GM12878 (cell line): Measurements from ENCODE around the gene PKNOX1. TPM values are rescaled to one million over a fixed set of nuclear protein-coding genes. Genes with fewer than 3 reads are reported as not detected.

Experiments
- ATAC-seq: fragments of 200-7000 bp; cut with Tn5 transposase; 3 replicates; pipeline ENCODE4 v1.9.1; 2020; ENCODE audit warnings: mild to moderate bottlenecking, moderate library complexity
- BruUV-seq: library from RNA; stranded (reverse); fragments of 400-500 nt; replicated peaks from 2 replicates; lab custom pipeline; 2021; lab: Mats Ljungman, UMichigan
- CTCF ChIA-PET: fragments of 300-600 bp; sonication (Branson Sonifier 250); formaldehyde crosslinking; extraction: SDS; loops from one replicate; lab custom pipeline; 2021; ENCODE audit warnings: inconsistent platforms; lab: Yijun Ruan, JAX
- POLR2A ChIA-PET: fragments of 350-600 bp; formaldehyde crosslinking; extraction: SDS; loops from one replicate; lab custom pipeline; 2021; ENCODE audit warnings: inconsistent platforms; lab: Charles Lee
- RAD21 ChIA-PET: fragments of 300-600 bp; sonication (Branson Sonifier 250); formaldehyde crosslinking; loops from one replicate; lab custom pipeline; 2023; ENCODE audit warnings: antibody characterized with exemption; ENCODE audit not compliant: unreplicated experiment; lab: Charles Lee
- SMC1A ChIA-PET: fragments of 300-600 bp; sonication (Branson Sonifier 250); formaldehyde crosslinking; loops from one replicate; lab custom pipeline; 2023; ENCODE audit not compliant: unreplicated experiment, uncharacterized antibody; lab: Charles Lee
- DNase-seq: peaks from one replicate; pipeline ENCODE4 v3.0.0-alpha.2; 2011; ENCODE audit warnings: low read depth, low spot score
- FAIRE-seq: peaks from 3 replicates; lab custom pipeline; 2011; peaks lifted over from hg19 to GRCh38; lab: Jason Lieb, UNC
- H2AFZ ChIP-seq: 2 replicates; pipeline ENCODE4 v1.6.0; 2011; ENCODE audit warnings: low read depth, low read length, control low read depth; ENCODE audit not compliant: control insufficient read depth
- H3K27ac ChIP-seq: 2 replicates; pipeline ENCODE4 v1.5.1; 2011; ENCODE audit warnings: control low read depth; ENCODE audit not compliant: control insufficient read depth, insufficient read depth
- H3K27me3 ChIP-seq, 2 experiments: replicated peaks in 1 of 2; 2 replicates each; pipeline versions ENCODE4 v1.6.0 to v1.6.1; 2011; ENCODE audit warnings: low read length in 1 of 2; ENCODE audit not compliant: control insufficient read depth in 2 of 2, insufficient read depth in 2 of 2
- H3K36me3 ChIP-seq, 2 experiments: 2 replicates each; pipeline ENCODE4 v1.5.1; 2011; ENCODE audit warnings: low read length in 1 of 2; ENCODE audit not compliant: control insufficient read depth in 2 of 2, insufficient read depth in 2 of 2
- H3K4me1 ChIP-seq: 2 replicates; pipeline ENCODE4 v1.6.1; 2011; ENCODE audit warnings: mild to moderate bottlenecking, low read length, moderate library complexity, mixed read lengths; ENCODE audit not compliant: control insufficient read depth, insufficient read depth
- H3K4me2 ChIP-seq: 2 replicates; pipeline ENCODE4 v1.6.0; 2011; ENCODE audit warnings: control low read depth; ENCODE audit not compliant: control insufficient read depth, insufficient read depth
- H3K4me3 ChIP-seq: fragments of 200-600 bp; sonication (generic); 2 replicates; pipeline ENCODE4 v1.5.1; 2016
- H3K79me2 ChIP-seq: 2 replicates; pipeline ENCODE4 v1.6.0; 2011; ENCODE audit warnings: low read length; ENCODE audit not compliant: control insufficient read depth, insufficient read depth
- H3K9ac ChIP-seq: 2 replicates; pipeline ENCODE4 v1.8.0; 2011; ENCODE audit warnings: low read length, control low read depth, mixed read lengths; ENCODE audit not compliant: control insufficient read depth, insufficient read depth
- H3K9me3 ChIP-seq: replicated peaks from 3 replicates; pipeline ENCODE4 v1.5.1; 2011; ENCODE audit warnings: mild to moderate bottlenecking, low read length; ENCODE audit not compliant: control insufficient read depth, insufficient read depth
- H4K20me1 ChIP-seq: 2 replicates; pipeline ENCODE4 v1.6.0; 2011; ENCODE audit not compliant: control insufficient read depth, insufficient read depth
- CBX5 ChIP-seq: sonication (generic); IDR thresholded peaks from 2 replicates; pipeline ENCODE4 v1.6.1; 2016; ENCODE audit warnings: low read depth, moderate library complexity, mild to moderate bottlenecking, inconsistent platforms
- CHD2 ChIP-seq: IDR thresholded peaks from 2 replicates; pipeline ENCODE4 v1.6.1; 2011; ENCODE audit warnings: low read depth, low read length, improper control_type of control experiment, borderline replicate concordance
- HDAC6 ChIP-seq: fragments of 200-600 bp; sonication (generic); IDR thresholded peaks from one replicate; pipeline ENCODE4 v1.8.0; 2017; ENCODE audit warnings: antibody characterized with exemption; ENCODE audit not compliant: unreplicated experiment
- IKZF1 ChIP-seq: fragments of 450-650 bp; conservative IDR thresholded peaks from 2 replicates; pipeline ENCODE4 v1.6.1; 2017; ENCODE audit warnings: antibody characterized with exemption, mild to moderate bottlenecking
- POLR2AphosphoS2 ChIP-seq: IDR thresholded peaks from 2 replicates; pipeline ENCODE4 v1.6.1; 2011; ENCODE audit warnings: low read depth, mild to moderate bottlenecking, low read length, improper control_type of control experiment, moderate library complexity
- RELA ChIP-seq: fragments of 450-650 bp; IDR thresholded peaks from 2 replicates; pipeline ENCODE4 v1.8.0; 2014; ENCODE audit warnings: borderline replicate concordance; ENCODE audit not compliant: partially characterized antibody
- REST ChIP-seq: IDR thresholded peaks from 2 replicates; pipeline ENCODE4 v1.6.1; 2012; ENCODE audit warnings: mild to moderate bottlenecking, low read depth, low read length
- SREBF2 ChIP-seq: IDR thresholded peaks from 2 replicates; pipeline ENCODE4 v1.6.1; 2012; ENCODE audit warnings: mild to moderate bottlenecking, low read length
- ZBTB11 ChIP-seq: fragments of 450-650 bp; formaldehyde crosslinking; IDR thresholded peaks from 2 replicates; pipeline ENCODE4 v1.5.0; 2022; ENCODE audit warnings: mild to moderate bottlenecking, missing genetic modification characterization
- ZZZ3 ChIP-seq: IDR thresholded peaks from 2 replicates; pipeline ENCODE4 v1.6.1; 2011; ENCODE audit warnings: low read depth; ENCODE audit not compliant: control insufficient read depth, insufficient read length
- WGBS: methylation state at CpG from one replicate; pipeline ENCODE4 v1.1.6; 2016; ENCODE audit warnings: low lambda C conversion rate; ENCODE audit not compliant: insufficient replicate concordance, insufficient coverage; ENCODE audit errors: missing lambda C conversion rate; 5-methylcytosine and 5-hydroxymethylcytosine counted together
- in situ Hi-C: fragments of 300-500 bp; cut with MboI; formaldehyde crosslinking; loops from 9 replicates; pipeline ENCODE4 v1.14.3; 2018; ENCODE audit warnings: mixed read lengths
- intact Hi-C: fragments of 100-400 bp; cut with micrococcal nuclease; formaldehyde crosslinking; loops from one replicate; pipeline ENCODE4 v1.14.2; 2022; ENCODE audit not compliant: unreplicated experiment
- polyA plus RNA-seq, 11 experiments: library from polyadenylated mRNA; depleted of rRNA in 4 of 11; unstranded in 6 of 11; stranded (reverse) in 5 of 11; fragments of >200 nt; fragmentation: Nextera tagmentation in 4 of 11; fragmentation: Illumina TruSeq in 1 of 11; extraction: Ambion mirVana in 4 of 11; extraction: Trizol in 1 of 11; gene quantifications; 1 replicate in 1 of 11; 2 replicates in 10 of 11; pipeline versions ENCODE4 v1.2.1 to v1.2.3, GENCODE V29; 2011 to 2016; ENCODE audit warnings: inconsistent platforms in 2 of 11, missing spikeins in 2 of 11, low read depth in 1 of 11
- total RNA-seq, 4 experiments: library from RNA; depleted of rRNA in 3 of 4; stranded (reverse); fragments of >200 nt in 3 of 4; fragmentation: Illumina TruSeq in 1 of 4; extraction: Trizol in 1 of 4; gene quantifications; 2 replicates each; pipeline versions ENCODE4 v1.2.1 to v1.2.3, GENCODE V29; 2013 to 2021
- TF ChIP-seq, protein P1 (sequence below): fragments of 450-650 bp; IDR thresholded peaks from 2 replicates; pipeline ENCODE4 v1.6.1; 2017; ENCODE audit warnings: low read depth, mild to moderate bottlenecking, moderate library complexity

PKNOX1 gene
- total and polyA plus RNA-seq, 10 of the 15 experiments (the other 5 are each of a cell fraction or from before 2014, with no cell fraction given), result 6.9 to 23.7 (median 13.2) TPM

GRCh38 chr21:42965211-42965560 lies 9.2 kb upstream of the PKNOX1 start:
- H3K9me3 ChIP-seq, result no peaks in the 10 kb centered on the region
- H3K36me3 ChIP-seq, result no peaks in the 10 kb centered on the region
- ChIA-PET POLR2A (no interaction called here), SMC1A (no interaction called here), CTCF (no interaction called here), RAD21 (no interaction called here)
- H3K9ac ChIP-seq, result no peak overlapping the region
- WGBS, result 33% methylated on average over 3 of the region's 3 CpGs
- ATAC-seq, result no peak
- no peaks in the 10 kb centered on the region for H4K20me1 ChIP-seq
- H3K79me2 ChIP-seq, result no peaks in the 10 kb centered on the region
- in situ Hi-C loops, result no loop called here
- no peaks in the 10 kb centered on the region for H3K27me3 ChIP-seq
- intact Hi-C loops, result no loop called here
- BruUV-seq, result no TSS peak
- no peak for FAIRE-seq
- TF ChIP-seq CBX5 (no peak), ZBTB11 (CRISPR knock-in tag) (no peak), REST (no peak), ZZZ3 (no peak), CHD2 (no peak), RELA (no peak), HDAC6 (no peak), IKZF1 (no peak), SREBF2 (no peak), POLR2AphosphoS2 (no peak)
- TF ChIP-seq, protein P1, sequence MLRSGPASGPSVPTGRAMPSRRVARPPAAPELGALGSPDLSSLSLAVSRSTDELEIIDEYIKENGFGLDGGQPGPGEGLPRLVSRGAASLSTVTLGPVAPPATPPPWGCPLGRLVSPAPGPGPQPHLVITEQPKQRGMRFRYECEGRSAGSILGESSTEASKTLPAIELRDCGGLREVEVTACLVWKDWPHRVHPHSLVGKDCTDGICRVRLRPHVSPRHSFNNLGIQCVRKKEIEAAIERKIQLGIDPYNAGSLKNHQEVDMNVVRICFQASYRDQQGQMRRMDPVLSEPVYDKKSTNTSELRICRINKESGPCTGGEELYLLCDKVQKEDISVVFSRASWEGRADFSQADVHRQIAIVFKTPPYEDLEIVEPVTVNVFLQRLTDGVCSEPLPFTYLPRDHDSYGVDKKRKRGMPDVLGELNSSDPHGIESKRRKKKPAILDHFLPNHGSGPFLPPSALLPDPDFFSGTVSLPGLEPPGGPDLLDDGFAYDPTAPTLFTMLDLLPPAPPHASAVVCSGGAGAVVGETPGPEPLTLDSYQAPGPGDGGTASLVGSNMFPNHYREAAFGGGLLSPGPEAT, result no peak
- H2AFZ ChIP-seq, result no peak overlapping the region
- no peak for DNase-seq
- no peak overlapping the region for H3K4me2 ChIP-seq
- no peak overlapping the region for H3K4me3 ChIP-seq
- no peak overlapping the region for H3K27ac ChIP-seq
- no peaks in the 10 kb centered on the region for H3K4me1 ChIP-seq
